ENCODE measurements around the gene CYFIP1.

The CYFIP1 gene

DNA sequence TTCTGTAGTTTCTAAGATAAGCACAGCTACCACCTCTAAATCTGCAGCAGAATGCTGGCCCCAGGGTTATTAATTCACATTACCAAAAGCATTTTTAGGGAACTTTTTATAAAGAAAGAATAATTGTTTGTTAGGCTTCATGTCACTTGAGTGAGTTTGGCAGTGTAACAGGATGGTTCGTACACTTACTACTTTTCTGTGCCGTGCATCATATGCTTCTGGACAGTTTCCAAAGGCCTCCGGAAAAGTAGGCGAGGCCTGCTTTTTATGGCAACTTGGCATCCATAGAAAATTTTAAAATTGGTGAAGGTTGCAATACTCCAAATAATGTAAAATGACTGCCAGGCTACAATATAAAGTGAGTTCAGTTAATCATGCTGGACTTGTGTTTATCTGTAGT is 111.7 kb downstream of the CYFIP1 start:
- H3K27me3 Mint-ChIP-seq (ENCODE audit: low read depth), result no peaks in the 10 kb centered on the region
- no peak overlapping the region for H3K27ac Mint-ChIP-seq
- no peak overlapping the region for H3K4me3 Mint-ChIP-seq
- peaks cover 10% of the 10 kb centered on the region for H3K9me3 Mint-ChIP-seq
- H3K36me3 Mint-ChIP-seq (ENCODE audit: low read depth), result peaks cover 84% of the 10 kb centered on the region
- no peaks in the 10 kb centered on the region for H3K4me1 Mint-ChIP-seq
- TF ChIP-seq, protein P1, sequence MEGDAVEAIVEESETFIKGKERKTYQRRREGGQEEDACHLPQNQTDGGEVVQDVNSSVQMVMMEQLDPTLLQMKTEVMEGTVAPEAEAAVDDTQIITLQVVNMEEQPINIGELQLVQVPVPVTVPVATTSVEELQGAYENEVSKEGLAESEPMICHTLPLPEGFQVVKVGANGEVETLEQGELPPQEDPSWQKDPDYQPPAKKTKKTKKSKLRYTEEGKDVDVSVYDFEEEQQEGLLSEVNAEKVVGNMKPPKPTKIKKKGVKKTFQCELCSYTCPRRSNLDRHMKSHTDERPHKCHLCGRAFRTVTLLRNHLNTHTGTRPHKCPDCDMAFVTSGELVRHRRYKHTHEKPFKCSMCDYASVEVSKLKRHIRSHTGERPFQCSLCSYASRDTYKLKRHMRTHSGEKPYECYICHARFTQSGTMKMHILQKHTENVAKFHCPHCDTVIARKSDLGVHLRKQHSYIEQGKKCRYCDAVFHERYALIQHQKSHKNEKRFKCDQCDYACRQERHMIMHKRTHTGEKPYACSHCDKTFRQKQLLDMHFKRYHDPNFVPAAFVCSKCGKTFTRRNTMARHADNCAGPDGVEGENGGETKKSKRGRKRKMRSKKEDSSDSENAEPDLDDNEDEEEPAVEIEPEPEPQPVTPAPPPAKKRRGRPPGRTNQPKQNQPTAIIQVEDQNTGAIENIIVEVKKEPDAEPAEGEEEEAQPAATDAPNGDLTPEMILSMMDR (IDR thresholded peaks at IDR 0.05; ENCODE audit: unreplicated experiment in 3 of 3), result no peak

- Mint-ChIP-seq H3K27ac (no peak overlapping the region), H3K4me3 (no peak overlapping the region)
Observed at GRCh38 chr15:22867886-22868285, 112.3 kb downstream of the CYFIP1 start.

DNA sequence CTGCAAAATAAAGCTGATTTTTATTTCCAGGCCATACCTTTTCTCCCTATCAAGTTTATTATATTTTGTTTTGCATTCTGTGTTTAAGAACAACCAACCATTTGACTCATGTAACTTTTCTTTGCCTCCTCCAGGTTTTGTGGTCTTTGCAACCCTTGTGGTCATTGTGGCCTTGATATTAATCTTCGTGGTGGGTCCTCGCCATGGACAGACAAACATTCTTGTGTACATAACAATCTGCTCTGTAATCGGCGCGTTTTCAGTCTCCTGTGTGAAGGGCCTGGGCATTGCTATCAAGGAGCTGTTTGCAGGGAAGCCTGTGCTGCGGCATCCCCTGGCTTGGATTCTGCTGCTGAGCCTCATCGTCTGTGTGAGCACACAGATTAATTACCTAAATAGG is 114.1 kb downstream of the CYFIP1 start:
- TF ChIP-seq, protein P1 (IDR thresholded peaks at IDR 0.05; ENCODE audit: unreplicated experiment in 3 of 3), result no peak
- peaks cover 1% of the 10 kb centered on the region for H3K9me3 Mint-ChIP-seq
- peaks cover 3% of the 10 kb centered on the region for H3K4me1 Mint-ChIP-seq

More at GRCh38 chr15:22867886-22868285, 112.3 kb downstream of the CYFIP1 start:
- no peaks in the 10 kb centered on the region for H3K27me3 Mint-ChIP-seq (ENCODE audit: low read depth)
- peaks cover 83% of the 10 kb centered on the region for H3K36me3 Mint-ChIP-seq (ENCODE audit: low read depth)
- no peaks in the 10 kb centered on the region for H3K4me1 Mint-ChIP-seq
- H3K9me3 Mint-ChIP-seq, result peaks cover 10% of the 10 kb centered on the region
- TF ChIP-seq, protein P1 (IDR thresholded peaks at IDR 0.05; ENCODE audit: unreplicated experiment in 3 of 3), result no peak

GRCh38 chr15:22863356-22863755 is 116.8 kb downstream of the CYFIP1 start:
- no peak overlapping the region for H3K4me3 Mint-ChIP-seq
- TF ChIP-seq, protein P1 (IDR thresholded peaks at IDR 0.05; ENCODE audit: unreplicated experiment in 3 of 3), result no peak
- H3K27ac Mint-ChIP-seq, result no peak overlapping the region
- H3K27me3 Mint-ChIP-seq (ENCODE audit: low read depth), result no peaks in the 10 kb centered on the region
- H3K36me3 Mint-ChIP-seq (ENCODE audit: low read depth), result peaks cover 77% of the 10 kb centered on the region
- no peaks in the 10 kb centered on the region for H3K9me3 Mint-ChIP-seq
- H3K4me1 Mint-ChIP-seq, result peaks cover 5% of the 10 kb centered on the region

More for the DNA sequence above, 114.1 kb downstream of the CYFIP1 start:
- H3K4me3 Mint-ChIP-seq, result no peak overlapping the region
- H3K36me3 Mint-ChIP-seq (ENCODE audit: low read depth), result peaks cover 80% of the 10 kb centered on the region
- no peak overlapping the region for H3K27ac Mint-ChIP-seq
- H3K27me3 Mint-ChIP-seq (ENCODE audit: low read depth), result no peaks in the 10 kb centered on the region

DNA sequence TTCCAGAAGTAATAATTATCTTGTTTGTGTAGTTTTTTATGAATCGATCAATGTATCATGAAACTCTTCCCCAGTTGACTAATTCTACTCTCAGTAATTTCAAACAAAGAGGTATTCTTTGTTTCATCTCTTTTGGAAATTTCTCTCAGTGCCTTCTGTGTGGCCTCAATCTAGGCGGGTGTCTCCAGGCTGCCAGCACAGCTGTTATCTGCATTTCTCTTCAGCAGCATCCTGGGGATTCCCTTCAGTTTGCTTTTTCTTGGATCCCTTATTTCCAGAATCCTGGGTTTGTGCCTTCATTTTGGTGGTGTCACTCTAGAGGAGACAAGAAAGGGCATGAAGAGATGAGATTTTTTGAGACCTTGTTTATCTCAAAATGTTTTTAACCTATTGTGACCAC is 119.0 kb downstream of the CYFIP1 start:
- peaks cover 75% of the 10 kb centered on the region for H3K36me3 Mint-ChIP-seq (ENCODE audit: low read depth)
- no peaks in the 10 kb centered on the region for H3K27me3 Mint-ChIP-seq (ENCODE audit: low read depth)
- no peak overlapping the region for H3K27ac Mint-ChIP-seq
- H3K4me3 Mint-ChIP-seq, result no peak overlapping the region
- no peaks in the 10 kb centered on the region for H3K9me3 Mint-ChIP-seq
- TF ChIP-seq, protein P1 (IDR thresholded peaks at IDR 0.05; ENCODE audit: unreplicated experiment in 3 of 3), result no peak
- H3K4me1 Mint-ChIP-seq, result peaks cover 5% of the 10 kb centered on the region

DNA sequence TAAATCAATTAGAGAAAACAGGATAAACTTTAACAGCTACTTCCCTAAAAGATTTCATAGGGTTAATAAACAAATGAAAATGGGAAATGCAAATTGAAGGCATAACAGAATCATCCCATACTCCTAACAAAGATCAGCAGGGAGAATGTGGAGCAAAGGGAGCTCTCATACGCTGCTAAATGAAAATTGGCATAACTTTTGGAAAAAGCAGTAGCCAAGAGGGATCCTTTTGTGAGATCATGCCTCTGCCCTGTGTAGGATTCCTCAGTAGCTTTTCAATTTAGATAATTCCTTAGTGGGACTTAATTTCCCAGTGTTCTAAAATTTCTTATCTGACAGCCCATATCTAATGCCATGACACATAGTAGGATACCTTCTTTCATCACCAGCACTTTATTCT is 123.5 kb downstream of the CYFIP1 start:
- Mint-ChIP-seq H3K4me1 (peaks cover 5% of the 10 kb centered on the region), H3K27ac (no peak overlapping the region), H3K4me3 (no peak overlapping the region), H3K9me3 (no peaks in the 10 kb centered on the region), H3K27me3 (ENCODE audit: low read depth) (no peaks in the 10 kb centered on the region), H3K36me3 (ENCODE audit: low read depth) (peaks cover 56% of the 10 kb centered on the region)
- TF ChIP-seq, protein P1 (IDR thresholded peaks at IDR 0.05; ENCODE audit: unreplicated experiment in 3 of 3), result no peak

Measured in nephron (organoid).